Neural cell (in vitro differentiated cells): ENCODE results near the gene CHML. TPM values are rescaled to one million over a fixed set of nuclear protein-coding genes. Genes with fewer than 3 reads are reported as not detected.

ENCODE experiments used
- H2AFZ ChIP-seq: fragments of 200-600, 300-800 bp; sonication (generic), shearing (Covaris generic); 2 replicates; pipeline ENCODE4 v1.6.0; 2014; ENCODE audit warnings: low read depth, mild to moderate bottlenecking, antibody characterized with exemption, low read length, moderate library complexity
- H3F3A ChIP-seq: fragments of 200-600 bp; shearing (Covaris generic); 2 replicates; pipeline ENCODE4 v1.6.1; 2016; ENCODE audit warnings: mild to moderate bottlenecking, moderate library complexity, mixed read lengths, antibody characterized with exemption, low read length; ENCODE audit not compliant: insufficient read depth, poor library complexity, severe bottlenecking
- H3K27ac ChIP-seq: fragments of 200-600, 300-800 bp; sonication (generic), shearing (Covaris generic); 2 replicates; pipeline ENCODE4 v1.5.1; 2014; ENCODE audit warnings: mild to moderate bottlenecking, low read length, moderate library complexity
- H3K27me3 ChIP-seq: fragments of 300-800, 200-600 bp; sonication (generic), shearing (Covaris generic); 2 replicates; pipeline ENCODE4 v1.6.0; 2014; ENCODE audit warnings: mild to moderate bottlenecking, low read depth, low read length, moderate library complexity; ENCODE audit not compliant: insufficient read depth
- H3K36me3 ChIP-seq: fragments of 300-800, 200-600 bp; sonication (generic), shearing (Covaris generic); 2 replicates; pipeline ENCODE4 v1.5.1; 2014; ENCODE audit warnings: mild to moderate bottlenecking, antibody characterized with exemption, low read length, moderate library complexity; ENCODE audit not compliant: insufficient read depth
- H3K4me2 ChIP-seq: fragments of 300-800, 200-600 bp; sonication (generic), shearing (Covaris generic); 2 replicates; pipeline ENCODE4 v1.6.0; 2014; ENCODE audit warnings: mild to moderate bottlenecking, low read length
- H3K4me3 ChIP-seq: fragments of 300-800, 200-600 bp; sonication (generic), shearing (Covaris generic); 2 replicates; pipeline ENCODE4 v1.5.1; 2014; ENCODE audit warnings: mild to moderate bottlenecking, low read length, moderate library complexity
- H3K79me2 ChIP-seq: fragments of 200-600 bp; shearing (Covaris generic); replicated peaks from 2 replicates; pipeline ENCODE4 v1.6.0; 2014; ENCODE audit warnings: mild to moderate bottlenecking, low read length, moderate library complexity; ENCODE audit not compliant: insufficient read depth
- H3K9ac ChIP-seq: fragments of 300-800, 200-600 bp; sonication (generic), shearing (Covaris generic); 2 replicates; pipeline ENCODE4 v1.6.1; 2016; ENCODE audit warnings: mild to moderate bottlenecking, low read length, mixed read lengths
- H3K9me2 ChIP-seq: fragments of 200-600 bp; shearing (Covaris generic); 2 replicates; pipeline ENCODE4 v1.6.1; 2016; ENCODE audit warnings: mild to moderate bottlenecking, low read length, mixed read lengths; ENCODE audit not compliant: insufficient read depth
- H3K9me3 ChIP-seq: fragments of 200-600, 300-800 bp; sonication (generic), shearing (Covaris generic); 2 replicates; pipeline ENCODE4 v1.6.1; 2016; ENCODE audit warnings: mild to moderate bottlenecking, mixed run types, low read length, moderate library complexity, mixed read lengths
- H4K20me1 ChIP-seq: fragments of 200-600 bp; shearing (Covaris generic); 2 replicates; pipeline ENCODE4 v1.6.1; 2016; ENCODE audit warnings: mild to moderate bottlenecking, mixed run types; ENCODE audit not compliant: insufficient read depth
- CTCF ChIP-seq: fragments of 450-650 bp; IDR thresholded peaks from 2 replicates; pipeline ENCODE4 v1.5.1; 2014; ENCODE audit warnings: antibody characterized with exemption, mild to moderate bottlenecking, moderate library complexity; ENCODE audit not compliant: poor library complexity, severe bottlenecking
- EP300 ChIP-seq: fragments of 450-650 bp; conservative IDR thresholded peaks from 2 replicates; pipeline ENCODE4 v1.6.1; 2014; ENCODE audit warnings: antibody characterized with exemption, mild to moderate bottlenecking, moderate library complexity; ENCODE audit not compliant: poor library complexity, severe bottlenecking
- EZH2 ChIP-seq: fragments of 200-600, 300-800 bp; shearing (Covaris generic), sonication (generic); IDR thresholded peaks from 2 replicates; pipeline ENCODE4 v1.6.1; 2014; ENCODE audit warnings: antibody characterized with exemption, low read length, borderline replicate concordance, mild to moderate bottlenecking; ENCODE audit not compliant: insufficient read depth, poor library complexity, severe bottlenecking
- MXI1 ChIP-seq: fragments of 450-650 bp; conservative IDR thresholded peaks from 2 replicates; pipeline ENCODE4 v1.6.1; 2014; ENCODE audit warnings: antibody characterized with exemption, mild to moderate bottlenecking; ENCODE audit not compliant: poor library complexity, severe bottlenecking
- POLR2AphosphoS5 ChIP-seq: IDR thresholded peaks from 2 replicates; pipeline ENCODE4 v1.6.1; 2012
- RAD21 ChIP-seq: fragments of 450-650 bp; conservative IDR thresholded peaks from 2 replicates; pipeline ENCODE4 v1.6.1; 2014; ENCODE audit warnings: antibody characterized with exemption, mild to moderate bottlenecking, moderate library complexity
- SMC3 ChIP-seq: fragments of 450-650 bp; conservative IDR thresholded peaks from 2 replicates; pipeline ENCODE4 v1.6.1; 2014; ENCODE audit warnings: antibody characterized with exemption, mild to moderate bottlenecking, moderate library complexity; ENCODE audit not compliant: poor library complexity
- TAF1 ChIP-seq: IDR thresholded peaks from 2 replicates; pipeline ENCODE4 v1.6.1; 2012; ENCODE audit warnings: low read depth
- polyA plus RNA-seq: library from polyadenylated mRNA; depleted of rRNA; stranded (reverse); fragments of >200 nt; gene quantifications from 2 replicates; pipeline ENCODE4 v1.2.3, GENCODE V29; 2014
- TF ChIP-seq, protein P1 (sequence below): IDR thresholded peaks from 2 replicates; pipeline ENCODE4 v1.6.1; 2012; ENCODE audit warnings: borderline replicate concordance

Gene CHML
- polyA plus RNA-seq, 1 donor from 2014 or later, result 18.5 TPM

DNA sequence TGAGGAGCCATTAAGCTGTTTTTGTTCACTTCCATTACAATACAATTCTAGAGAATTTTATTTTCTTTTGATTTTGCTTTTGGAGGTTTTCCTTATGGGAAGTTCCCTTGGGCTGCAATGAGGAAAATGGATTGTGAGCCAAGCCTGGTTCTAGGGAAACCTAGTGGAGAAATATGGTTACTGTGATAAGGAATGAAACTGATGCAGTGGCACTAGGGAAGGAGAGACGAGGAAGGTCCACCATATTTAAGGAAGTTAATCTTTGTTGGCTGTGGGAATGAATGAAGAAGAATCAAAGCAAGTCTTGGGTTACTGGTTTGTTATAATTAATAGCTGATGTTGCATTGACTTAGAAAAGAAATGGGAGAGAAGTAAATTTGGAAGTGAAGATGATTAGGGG is 28.4 kb downstream of the CHML start:
- H2AFZ ChIP-seq, result no peak overlapping the region
- H3K27ac ChIP-seq, result no peak overlapping the region
- no peak overlapping the region for H3K4me3 ChIP-seq
- no peaks in the 10 kb centered on the region for H3F3A ChIP-seq
- no peaks in the 10 kb centered on the region for H3K36me3 ChIP-seq
- H3K27me3 ChIP-seq, result no peaks in the 10 kb centered on the region
- no peaks in the 10 kb centered on the region for H3K9me2 ChIP-seq
- no peak overlapping the region for H3K4me2 ChIP-seq
- TF ChIP-seq MXI1, result no peak
- no peak for TF ChIP-seq SMC3
- no peak for TF ChIP-seq TAF1
- no peak for TF ChIP-seq POLR2AphosphoS5
- no peak for TF ChIP-seq CTCF
- TF ChIP-seq, protein P1, sequence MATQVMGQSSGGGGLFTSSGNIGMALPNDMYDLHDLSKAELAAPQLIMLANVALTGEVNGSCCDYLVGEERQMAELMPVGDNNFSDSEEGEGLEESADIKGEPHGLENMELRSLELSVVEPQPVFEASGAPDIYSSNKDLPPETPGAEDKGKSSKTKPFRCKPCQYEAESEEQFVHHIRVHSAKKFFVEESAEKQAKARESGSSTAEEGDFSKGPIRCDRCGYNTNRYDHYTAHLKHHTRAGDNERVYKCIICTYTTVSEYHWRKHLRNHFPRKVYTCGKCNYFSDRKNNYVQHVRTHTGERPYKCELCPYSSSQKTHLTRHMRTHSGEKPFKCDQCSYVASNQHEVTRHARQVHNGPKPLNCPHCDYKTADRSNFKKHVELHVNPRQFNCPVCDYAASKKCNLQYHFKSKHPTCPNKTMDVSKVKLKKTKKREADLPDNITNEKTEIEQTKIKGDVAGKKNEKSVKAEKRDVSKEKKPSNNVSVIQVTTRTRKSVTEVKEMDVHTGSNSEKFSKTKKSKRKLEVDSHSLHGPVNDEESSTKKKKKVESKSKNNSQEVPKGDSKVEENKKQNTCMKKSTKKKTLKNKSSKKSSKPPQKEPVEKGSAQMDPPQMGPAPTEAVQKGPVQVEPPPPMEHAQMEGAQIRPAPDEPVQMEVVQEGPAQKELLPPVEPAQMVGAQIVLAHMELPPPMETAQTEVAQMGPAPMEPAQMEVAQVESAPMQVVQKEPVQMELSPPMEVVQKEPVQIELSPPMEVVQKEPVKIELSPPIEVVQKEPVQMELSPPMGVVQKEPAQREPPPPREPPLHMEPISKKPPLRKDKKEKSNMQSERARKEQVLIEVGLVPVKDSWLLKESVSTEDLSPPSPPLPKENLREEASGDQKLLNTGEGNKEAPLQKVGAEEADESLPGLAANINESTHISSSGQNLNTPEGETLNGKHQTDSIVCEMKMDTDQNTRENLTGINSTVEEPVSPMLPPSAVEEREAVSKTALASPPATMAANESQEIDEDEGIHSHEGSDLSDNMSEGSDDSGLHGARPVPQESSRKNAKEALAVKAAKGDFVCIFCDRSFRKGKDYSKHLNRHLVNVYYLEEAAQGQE, result no peak
- TF ChIP-seq RAD21, result no peak
- no peak for TF ChIP-seq EZH2
- no peak for TF ChIP-seq EP300
- H3K9ac ChIP-seq, result no peak overlapping the region
- no peaks in the 10 kb centered on the region for H3K9me3 ChIP-seq
- H4K20me1 ChIP-seq, result no peaks in the 10 kb centered on the region
- no peaks in the 10 kb centered on the region for H3K79me2 ChIP-seq

- no peak overlapping the region for H2AFZ ChIP-seq
- H3K9me3 ChIP-seq, result no peaks in the 10 kb centered on the region
- H4K20me1 ChIP-seq, result no peaks in the 10 kb centered on the region
- no peak overlapping the region for H3K27ac ChIP-seq
- no peaks in the 10 kb centered on the region for H3F3A ChIP-seq
- no peak overlapping the region for H3K4me2 ChIP-seq
- no peaks in the 10 kb centered on the region for H3K27me3 ChIP-seq
- H3K9me2 ChIP-seq, result no peaks in the 10 kb centered on the region
- TF ChIP-seq TAF1, result no peak
- TF ChIP-seq RAD21, result peak; percentile 77
- peak; percentile 73 for TF ChIP-seq CTCF
- TF ChIP-seq EZH2, result no peak
- peak; percentile 76 for TF ChIP-seq SMC3
- no peak for TF ChIP-seq POLR2AphosphoS5
- no peak overlapping the region for H3K9ac ChIP-seq
- H3K4me3 ChIP-seq, result no peak overlapping the region
- H3K79me2 ChIP-seq, result no peaks in the 10 kb centered on the region
- no peaks in the 10 kb centered on the region for H3K36me3 ChIP-seq
Measured at GRCh38 chr1:241611063-241611462, 29.1 kb downstream of the CHML start.
